HG03469 (cell line): ENCODE measurements around the gene BMP6.

Experiments
- ATAC-seq: cut with Tn5 transposase; IDR thresholded peaks from one replicate; pipeline ENCODE4 v1.9.1; 2021; ENCODE audit warnings: mild to moderate bottlenecking, moderate library complexity, moderate number of reproducible peaks; ENCODE audit not compliant: unreplicated experiment

The BMP6 gene

DNA sequence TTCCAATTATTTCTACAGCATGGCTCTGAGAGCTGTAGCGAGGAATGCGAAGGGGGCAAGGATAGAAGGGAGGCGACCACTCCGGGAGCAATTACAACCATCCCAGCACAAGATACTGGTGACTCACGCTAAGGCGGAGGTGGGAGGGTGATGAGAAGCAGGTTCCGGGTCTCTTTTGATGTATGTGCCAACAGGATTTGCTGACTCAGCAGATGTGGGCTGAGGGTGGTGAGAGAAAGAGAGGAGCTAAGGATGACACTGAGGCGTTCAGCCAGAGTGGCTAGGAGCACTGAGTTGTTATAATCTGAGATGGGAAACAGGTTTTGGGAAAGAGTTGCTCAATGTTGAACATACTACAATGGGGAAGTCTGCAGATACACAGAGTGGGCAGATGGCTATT lies 194.0 kb downstream of the BMP6 start:
- no peak for ATAC-seq

DNA sequence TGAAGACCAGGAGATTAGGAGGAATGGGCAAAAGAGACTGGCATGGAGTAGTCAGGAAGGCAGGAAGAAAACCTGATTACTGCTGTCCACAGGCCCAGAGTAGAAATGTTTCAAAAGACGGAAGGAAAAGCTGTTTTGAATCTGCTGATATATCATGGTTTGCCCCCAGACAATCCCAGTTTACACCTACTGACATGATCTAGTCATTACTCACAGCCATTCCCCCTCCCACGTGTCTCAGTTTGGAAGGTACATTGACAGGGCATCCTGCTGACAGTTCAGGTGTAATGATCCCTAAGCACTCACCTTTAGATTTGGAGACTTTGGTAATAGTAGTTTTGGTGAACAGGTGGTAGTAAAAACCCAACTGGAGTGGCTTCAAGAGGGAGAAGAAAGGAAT lies 194.5 kb downstream of the BMP6 start:
- ATAC-seq, result no peak

DNA sequence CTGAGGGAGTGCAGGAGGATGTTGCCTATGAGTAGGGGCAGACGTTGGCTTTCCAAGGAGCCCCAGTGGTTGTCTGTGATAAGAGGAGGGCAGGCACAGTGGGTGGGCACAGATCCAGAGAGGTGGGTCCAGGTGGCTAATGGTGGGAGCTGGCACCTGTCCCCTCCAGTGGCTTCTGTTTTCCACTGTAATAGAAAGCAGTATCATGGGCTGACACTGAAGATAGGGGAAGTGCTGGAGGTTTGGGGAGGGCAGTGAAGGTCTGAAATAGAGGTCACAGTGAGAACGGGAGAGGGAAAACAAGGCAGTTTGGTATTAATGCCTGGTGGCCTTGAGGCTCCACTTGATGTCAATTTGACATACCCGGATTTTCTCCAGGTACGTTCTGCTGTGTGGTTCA lies 195.1 kb downstream of the BMP6 start:
- no peak for ATAC-seq

DNA sequence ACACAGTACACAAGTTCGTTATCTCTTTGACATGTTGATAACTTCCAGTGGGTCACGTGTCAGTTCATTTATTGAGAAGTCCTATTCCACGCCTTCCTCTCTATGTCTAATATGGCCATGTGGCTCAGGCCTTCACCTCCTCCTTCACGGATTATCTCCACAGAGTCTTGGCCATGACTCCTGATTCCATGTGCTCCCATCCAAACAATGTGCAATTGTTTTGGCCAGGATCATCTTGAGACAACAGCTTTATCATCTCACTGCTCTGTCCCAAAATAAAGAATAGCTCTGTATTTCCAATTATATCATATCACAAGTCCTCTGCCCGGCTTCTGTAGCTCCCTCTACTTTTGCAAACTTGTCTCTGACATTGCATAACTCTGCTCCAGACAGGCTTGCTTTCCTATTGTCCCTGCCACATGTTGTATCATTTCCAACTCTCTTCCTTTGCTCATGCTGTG lies 195.8 kb downstream of the BMP6 start:
- no peak for ATAC-seq

DNA sequence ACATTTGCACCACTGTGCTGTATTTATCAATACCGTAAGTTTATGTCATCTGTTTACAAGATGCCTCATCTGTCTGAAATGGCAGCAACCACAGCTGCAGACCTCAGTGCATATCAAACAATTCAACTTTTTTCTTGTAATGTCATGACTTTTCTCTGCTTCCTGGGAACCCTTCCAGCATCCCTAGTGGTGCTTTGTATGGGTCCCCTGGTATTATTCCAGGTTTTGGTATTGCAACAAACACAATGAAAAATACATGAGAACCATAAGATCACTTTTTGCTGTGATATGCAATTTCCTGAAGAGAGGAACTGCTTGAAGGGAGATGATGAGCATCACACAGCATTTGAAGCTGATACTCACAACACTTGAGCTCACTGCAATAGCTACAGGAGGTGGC lies 196.7 kb downstream of the BMP6 start:
- no peak for ATAC-seq

DNA sequence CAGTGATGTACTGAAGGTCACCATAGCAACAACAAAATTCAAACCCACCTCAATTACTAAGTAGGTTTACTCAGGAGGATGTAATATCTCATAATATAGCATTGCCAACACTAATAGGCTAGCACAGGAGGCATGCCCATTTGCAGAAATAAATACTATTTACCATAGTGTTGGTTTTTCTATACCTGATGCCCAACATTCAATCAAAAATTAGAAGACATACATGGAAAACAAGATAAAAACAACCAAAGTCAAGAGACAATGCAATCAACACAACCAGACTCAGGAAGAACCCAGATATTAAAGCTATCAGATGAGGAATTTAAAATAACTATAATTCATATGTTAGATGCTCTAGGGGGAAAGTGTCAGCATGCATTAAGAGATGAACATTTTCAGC lies 199.0 kb downstream of the BMP6 start:
- no peak for ATAC-seq
